NB4 (cell line): ENCODE measurements around the gene LGMN.

Experiments used
- DNase-seq: peaks from one replicate; pipeline ENCODE4 v3.0.0; 2010; ENCODE audit warnings: low read depth
- H3K4me3 ChIP-seq: one replicate; pipeline ENCODE4 v1.5.1; 2011; ENCODE audit warnings: mild to moderate bottlenecking, low read depth, low read length, moderate library complexity
- CTCF ChIP-seq: IDR thresholded peaks from one replicate; pipeline ENCODE4 v1.5.1; 2012; ENCODE audit warnings: low read depth, low read length
- MAX ChIP-seq: IDR thresholded peaks from 2 replicates; pipeline ENCODE4 v1.6.1; 2011; ENCODE audit warnings: low read depth, low read length
- MYC ChIP-seq: IDR thresholded peaks from 2 replicates; pipeline ENCODE4 v1.6.1; 2011; ENCODE audit warnings: low read depth, low read length
- POLR2A ChIP-seq: IDR thresholded peaks from 2 replicates; pipeline ENCODE4 v1.6.1; 2011; ENCODE audit warnings: mild to moderate bottlenecking; ENCODE audit not compliant: insufficient read length; ENCODE audit errors: extremely low read depth

Gene LGMN

GRCh38 chr14:92665661-92666110 is 82.7 kb downstream of the LGMN start:
- peak; percentile 18 for TF ChIP-seq POLR2A
- no peak for TF ChIP-seq MAX
- DNase-seq: peak; percentile 88
- H3K4me3 ChIP-seq: peak overlapping the region; percentile 47

- no peak overlapping the region for H3K4me3 ChIP-seq
- DNase-seq: no peak
- TF ChIP-seq POLR2A (no peak), MAX (no peak), MYC (no peak), CTCF (no peak)
Measured at GRCh38 chr14:92663049-92663448, 85.4 kb downstream of the LGMN start.

GRCh38 chr14:92660571-92660970 is 87.9 kb downstream of the LGMN start:
- no peak for DNase-seq
- TF ChIP-seq POLR2A: no peak
- no peak for TF ChIP-seq MAX
- TF ChIP-seq MYC: no peak
- no peak for TF ChIP-seq CTCF
- H3K4me3 ChIP-seq: no peak overlapping the region

- no peak overlapping the region for H3K4me3 ChIP-seq
- DNase-seq: peak; percentile 97
- TF ChIP-seq MYC (peak; percentile 95), MAX (peak; percentile 89), POLR2A (peak; percentile 18), CTCF (no peak)
Measured at GRCh38 chr14:92659765-92660561, 88.5 kb downstream of the LGMN start.

GRCh38 chr14:92658684-92659083 is 89.7 kb downstream of the LGMN start:
- TF ChIP-seq CTCF: no peak
- no peak for TF ChIP-seq MAX
- no peak for TF ChIP-seq POLR2A
- no peak for TF ChIP-seq MYC

GRCh38 chr14:92658160-92658559 is 90.3 kb downstream of the LGMN start:
- no peak for DNase-seq
- no peak overlapping the region for H3K4me3 ChIP-seq
- TF ChIP-seq MYC (no peak), CTCF (no peak), POLR2A (no peak), MAX (no peak)

More at GRCh38 chr14:92658684-92659083, 89.7 kb downstream of the LGMN start:
- H3K4me3 ChIP-seq: no peak overlapping the region
- DNase-seq: no peak
